ENCODE measurements around the gene RSAD1. TPM values are rescaled to one million over a fixed set of nuclear protein-coding genes. Genes with fewer than 3 reads are reported as not detected.

The RSAD1 gene
- total and polyA plus RNA-seq, 9 donors: 23.9 to 42.0 (median 33.7) TPM

- 96% methylated on average over 3 of the region's 4 CpGs for WGBS (ENCODE audit: insufficient coverage)
Observed at GRCh38 chr17:50527949-50528474, 49.4 kb downstream of the RSAD1 start.

GRCh38 chr17:50529849-50530248 lies 51.2 kb downstream of the RSAD1 start:
- Histone ChIP-seq H3K36me3 (ENCODE audit: control insufficient read depth, insufficient read depth, low read length) (no peaks in the 10 kb centered on the region), H3K4me3 (ENCODE audit: low read length) (no peak overlapping the region), H3K27ac (ENCODE audit: low read length) (no peak overlapping the region), H3K27me3 (ENCODE audit: control insufficient read depth, insufficient read depth, low read length) (peaks cover 37% of the 10 kb centered on the region), H3K9me3 (replicated peaks; ENCODE audit: control insufficient read depth, low read depth, low read length) (no peaks in the 10 kb centered on the region), H3K4me1 (ENCODE audit: control insufficient read depth, insufficient read depth, low read length) (peaks cover 36% of the 10 kb centered on the region)
- no peak for DNase-seq
- WGBS (ENCODE audit: insufficient coverage): 90% methylated on average over 5 of the region's 7 CpGs

More at GRCh38 chr17:50527949-50528474, 49.4 kb downstream of the RSAD1 start:
- Histone ChIP-seq H3K36me3 (ENCODE audit: control insufficient read depth, insufficient read depth, low read length) (no peaks in the 10 kb centered on the region), H3K27ac (ENCODE audit: low read length) (no peak overlapping the region), H3K4me1 (ENCODE audit: control insufficient read depth, insufficient read depth, low read length) (peaks cover 17% of the 10 kb centered on the region), H3K27me3 (ENCODE audit: control insufficient read depth, insufficient read depth, low read length) (peaks cover 24% of the 10 kb centered on the region), H3K9me3 (replicated peaks; ENCODE audit: control insufficient read depth, low read depth, low read length) (no peaks in the 10 kb centered on the region), H3K4me3 (ENCODE audit: low read length) (no peak overlapping the region)
- DNase-seq: no peak

- peaks cover 37% of the 10 kb centered on the region for H3K27me3 ChIP-seq (ENCODE audit: control insufficient read depth, insufficient read depth, low read length)
- H3K9me3 ChIP-seq (replicated peaks; ENCODE audit: control insufficient read depth, low read depth, low read length): no peaks in the 10 kb centered on the region
Observed at GRCh38 chr17:50531428-50532025, 52.9 kb downstream of the RSAD1 start.

GRCh38 chr17:50532452-50533024 lies 53.9 kb downstream of the RSAD1 start, which contains the start of gene EPN3:
EPN3 (plus strand) TSS chr17:50532735; CDS start chr17:50536557, 3,822 bp downstream.
- no peak within 1 kb of the TSS for H3K4me3 ChIP-seq (ENCODE audit: low read length)
- peaks cover 37% of the 10 kb centered on the region for H3K27me3 ChIP-seq (ENCODE audit: control insufficient read depth, insufficient read depth, low read length)
- peaks cover 45% of the 10 kb centered on the region for H3K4me1 ChIP-seq (ENCODE audit: control insufficient read depth, insufficient read depth, low read length)
- no peak for DNase-seq
- H3K9me3 ChIP-seq (replicated peaks; ENCODE audit: control insufficient read depth, low read depth, low read length): no peaks in the 10 kb centered on the region
- no peak within 1 kb of the TSS for H3K27ac ChIP-seq (ENCODE audit: low read length)
- WGBS (ENCODE audit: insufficient coverage): 4% methylated on average over 19 of the region's 21 CpGs
- no peaks in the 10 kb centered on the region for H3K36me3 ChIP-seq (ENCODE audit: control insufficient read depth, insufficient read depth, low read length)

More at GRCh38 chr17:50531428-50532025, 52.9 kb downstream of the RSAD1 start:
- Histone ChIP-seq H3K36me3 (ENCODE audit: control insufficient read depth, insufficient read depth, low read length) (no peaks in the 10 kb centered on the region), H3K4me1 (ENCODE audit: control insufficient read depth, insufficient read depth, low read length) (peaks cover 45% of the 10 kb centered on the region), H3K27ac (ENCODE audit: low read length) (no peak overlapping the region), H3K4me3 (ENCODE audit: low read length) (no peak overlapping the region)
- DNase-seq: no peak
- 43% methylated on average over 3 of the region's 6 CpGs for whole genome bisulfite sequencing (ENCODE audit: insufficient coverage)

GRCh38 chr17:50533185-50533584 lies 54.5 kb downstream of the RSAD1 start:
- H3K27ac ChIP-seq (ENCODE audit: low read length): no peak overlapping the region
- peaks cover 37% of the 10 kb centered on the region for H3K27me3 ChIP-seq (ENCODE audit: control insufficient read depth, insufficient read depth, low read length)
- no peaks in the 10 kb centered on the region for H3K36me3 ChIP-seq (ENCODE audit: control insufficient read depth, insufficient read depth, low read length)
- DNase-seq: no peak
- 28% methylated on average over 4 of the region's 5 CpGs for WGBS (ENCODE audit: insufficient coverage)
- H3K4me1 ChIP-seq (ENCODE audit: control insufficient read depth, insufficient read depth, low read length): peaks cover 44% of the 10 kb centered on the region
- H3K9me3 ChIP-seq (replicated peaks; ENCODE audit: control insufficient read depth, low read depth, low read length): no peaks in the 10 kb centered on the region
- no peak overlapping the region for H3K4me3 ChIP-seq (ENCODE audit: low read length)

GRCh38 chr17:50533720-50534148 lies 55.1 kb downstream of the RSAD1 start:
- Histone ChIP-seq H3K36me3 (ENCODE audit: control insufficient read depth, insufficient read depth, low read length) (no peaks in the 10 kb centered on the region), H3K27ac (ENCODE audit: low read length) (peak overlapping the region; percentile 50), H3K4me1 (ENCODE audit: control insufficient read depth, insufficient read depth, low read length) (peaks cover 49% of the 10 kb centered on the region), H3K27me3 (ENCODE audit: control insufficient read depth, insufficient read depth, low read length) (peaks cover 37% of the 10 kb centered on the region), H3K9me3 (replicated peaks; ENCODE audit: control insufficient read depth, low read depth, low read length) (no peaks in the 10 kb centered on the region), H3K4me3 (ENCODE audit: low read length) (no peak overlapping the region)
- DNase-seq: peak; percentile 73
- WGBS (ENCODE audit: insufficient coverage): 3% methylated on average over 16 of the region's 17 CpGs

- no peaks in the 10 kb centered on the region for H3K9me3 ChIP-seq (replicated peaks; ENCODE audit: control insufficient read depth, low read depth, low read length)
- H3K4me1 ChIP-seq (ENCODE audit: control insufficient read depth, insufficient read depth, low read length): peaks cover 54% of the 10 kb centered on the region
- 45% methylated on average over 16 of the region's 24 CpGs for WGBS (ENCODE audit: insufficient coverage)
- H3K36me3 ChIP-seq (ENCODE audit: control insufficient read depth, insufficient read depth, low read length): no peaks in the 10 kb centered on the region
- H3K27ac ChIP-seq (ENCODE audit: low read length): peak overlapping the region; percentile 50
- peaks cover 37% of the 10 kb centered on the region for H3K27me3 ChIP-seq (ENCODE audit: control insufficient read depth, insufficient read depth, low read length)
- no peak overlapping the region for H3K4me3 ChIP-seq (ENCODE audit: low read length)
- no peak for DNase-seq
Observed at GRCh38 chr17:50534222-50534978, 55.7 kb downstream of the RSAD1 start.

- H3K27me3 ChIP-seq (ENCODE audit: control insufficient read depth, insufficient read depth, low read length): peaks cover 35% of the 10 kb centered on the region
- H3K36me3 ChIP-seq (ENCODE audit: control insufficient read depth, insufficient read depth, low read length): no peaks in the 10 kb centered on the region
- H3K9me3 ChIP-seq (replicated peaks; ENCODE audit: control insufficient read depth, low read depth, low read length): no peaks in the 10 kb centered on the region
- no peak for DNase-seq
- no peak overlapping the region for H3K4me3 ChIP-seq (ENCODE audit: low read length)
- no peak overlapping the region for H3K27ac ChIP-seq (ENCODE audit: low read length)
- 71% methylated on average over 1 of the region's 2 CpGs for WGBS (ENCODE audit: insufficient coverage)
- peaks cover 58% of the 10 kb centered on the region for H3K4me1 ChIP-seq (ENCODE audit: control insufficient read depth, insufficient read depth, low read length)
Observed at GRCh38 chr17:50534979-50535326, 56.3 kb downstream of the RSAD1 start.

- H3K9me3 ChIP-seq (replicated peaks; ENCODE audit: control insufficient read depth, low read depth, low read length): no peaks in the 10 kb centered on the region
- no peak overlapping the region for H3K27ac ChIP-seq (ENCODE audit: low read length)
- WGBS (ENCODE audit: insufficient coverage): 93% methylated on average over 4 of the region's 7 CpGs
- H3K4me1 ChIP-seq (ENCODE audit: control insufficient read depth, insufficient read depth, low read length): peaks cover 58% of the 10 kb centered on the region
- H3K4me3 ChIP-seq (ENCODE audit: low read length): no peak overlapping the region
- no peak for DNase-seq
- no peaks in the 10 kb centered on the region for H3K36me3 ChIP-seq (ENCODE audit: control insufficient read depth, insufficient read depth, low read length)
- peaks cover 33% of the 10 kb centered on the region for H3K27me3 ChIP-seq (ENCODE audit: control insufficient read depth, insufficient read depth, low read length)
Observed at GRCh38 chr17:50535407-50535806, 56.7 kb downstream of the RSAD1 start.

Data from muscle of leg (tissue), 11 donors.